Kidney capillary endothelial cell (primary cell): ENCODE measurements around the gene FOSL1.
A peak's percentile ranks its signal among the peaks of the same experiment; 100 is the strongest.
"Not testable (repeated sequence)": the region's sequence is repeated elsewhere in the genome, so short reads cannot be mapped to it uniquely, and the experiment has no call there.

Experiments
- DNase-seq: peaks from one replicate; pipeline ENCODE4 v3.0.0-alpha.2; 2018; ENCODE audit warnings: low spot score

FOSL1 gene

GRCh38 chr11:65896034-65896999 lies 3.9 kb downstream of the FOSL1 start:
- no peak for DNase-seq

DNA sequence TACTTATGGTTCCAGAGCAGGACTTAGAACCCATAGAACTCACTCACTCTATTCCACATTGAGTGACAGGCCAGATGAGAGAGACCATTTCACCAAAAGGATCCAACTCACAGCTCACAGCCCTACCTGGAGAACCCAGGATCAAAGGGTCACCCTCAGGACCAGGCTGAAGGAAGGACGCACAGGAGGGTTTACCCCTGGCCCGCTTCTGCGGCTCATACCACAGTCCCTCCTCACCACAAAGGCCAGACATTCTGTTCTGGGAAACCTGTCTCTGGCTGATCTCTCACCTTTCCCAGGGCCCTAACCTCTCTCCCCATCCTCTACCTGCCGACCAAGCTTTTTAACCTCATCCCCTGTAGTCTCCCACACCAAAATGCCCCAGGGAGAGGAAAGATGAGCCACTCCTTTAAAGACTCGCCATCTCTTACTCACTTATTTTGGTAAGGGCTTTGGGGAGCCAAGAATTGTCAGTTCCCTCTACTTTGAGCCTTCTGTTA lies 4.7 kb downstream of the FOSL1 start:
- DNase-seq = no peak

DNA sequence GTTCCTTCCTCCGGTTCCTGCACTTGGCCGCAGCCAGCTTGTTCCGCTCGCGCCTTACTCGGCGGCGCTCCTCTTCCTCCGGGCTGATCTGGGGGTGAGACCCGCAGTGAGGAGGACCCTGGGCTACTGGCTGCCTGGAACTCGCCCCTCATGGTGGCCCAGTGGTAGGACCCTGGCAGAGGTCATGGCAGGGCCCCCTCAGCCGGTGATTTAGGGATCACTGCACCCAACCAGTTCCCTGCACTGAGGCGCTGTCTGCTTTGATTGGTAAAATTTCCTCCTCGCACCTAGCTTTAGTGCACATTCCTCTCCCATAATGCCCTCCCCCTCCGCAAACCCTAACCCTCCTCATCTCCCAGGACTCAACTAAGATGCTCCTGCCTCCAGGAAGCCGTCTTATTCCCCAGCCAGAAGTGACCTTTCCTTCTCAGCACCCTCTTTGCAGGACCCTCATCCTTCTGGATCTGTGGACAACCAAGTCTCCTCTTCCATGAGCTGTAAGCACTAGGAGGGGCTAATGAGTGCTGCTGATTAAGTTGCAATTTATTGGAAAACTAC lies 6.1 kb downstream of the FOSL1 start:
- DNase-seq = no peak

GRCh38 chr11:65892661-65893317 lies 7.4 kb downstream of the FOSL1 start:
- DNase-seq = no peak

DNA sequence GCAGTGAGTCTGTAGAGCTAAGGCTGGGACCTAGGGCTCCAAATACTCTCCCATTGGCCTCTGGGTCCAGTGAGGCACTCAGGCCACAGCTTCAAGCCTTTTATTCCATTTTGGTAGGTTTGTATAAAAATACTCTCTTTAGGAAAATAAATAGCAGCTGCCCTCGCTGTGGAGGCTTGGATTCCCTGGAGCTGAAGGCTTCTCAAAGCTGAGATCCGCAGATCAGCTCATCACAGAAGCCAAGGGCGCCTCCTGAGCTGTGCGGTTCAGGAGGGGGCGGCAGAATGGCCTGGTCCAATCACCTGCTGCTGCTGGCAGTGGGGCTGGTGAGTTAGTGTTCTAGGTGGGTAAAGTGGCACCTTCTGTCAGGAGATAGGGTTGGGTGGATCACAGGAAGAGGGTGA lies 8.0 kb downstream of the FOSL1 start:
- not testable (repeated sequence) for DNase-seq

GRCh38 chr11:65891219-65892136 lies 8.7 kb downstream of the FOSL1 start:
- no peak for DNase-seq

DNA sequence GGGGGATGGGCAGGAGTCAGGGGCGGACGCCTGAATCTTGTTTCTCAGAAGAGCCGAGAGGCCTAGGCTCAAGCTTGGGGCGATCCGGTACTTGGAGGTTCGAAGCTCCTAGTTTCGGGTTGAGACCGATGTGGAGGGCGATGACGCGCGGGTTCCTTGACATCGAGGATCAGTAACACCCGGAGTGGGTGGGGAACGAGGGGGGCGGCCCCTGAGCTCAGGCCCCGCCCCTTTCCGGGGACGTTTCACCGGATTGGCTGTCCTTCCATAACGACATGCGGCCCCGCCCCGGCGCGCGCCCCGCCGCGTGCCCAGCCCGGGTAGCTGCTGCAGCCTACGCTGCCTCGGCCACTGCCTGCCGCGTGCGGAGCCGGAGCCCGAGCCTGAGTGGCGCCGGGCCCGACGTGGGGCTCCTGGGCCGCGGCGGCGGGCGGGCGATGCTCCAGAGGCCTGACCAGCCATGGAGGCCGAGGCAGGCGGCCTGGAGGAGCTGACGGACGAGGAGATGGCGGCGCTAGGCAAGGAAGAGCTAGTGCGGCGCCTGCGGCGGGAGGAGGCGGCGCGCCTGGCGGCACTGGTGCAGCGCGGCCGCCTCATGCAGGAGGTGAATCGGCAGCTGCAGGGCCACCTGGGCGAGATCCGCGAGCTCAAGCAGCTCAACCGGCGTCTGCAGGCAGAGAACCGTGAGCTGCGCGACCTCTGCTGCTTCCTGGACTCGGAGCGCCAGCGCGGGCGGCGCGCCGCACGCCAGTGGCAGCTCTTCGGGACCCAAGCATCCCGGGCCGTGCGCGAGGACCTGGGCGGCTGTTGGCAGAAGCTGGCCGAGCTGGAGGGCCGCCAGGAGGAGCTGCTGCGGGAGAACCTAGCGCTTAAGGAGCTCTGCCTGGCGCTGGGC lies 9.6 kb downstream of the FOSL1 start, which contains the start of gene CCDC85B:
CCDC85B (plus strand) TSS at position 350 of the 895 bp plus-strand sequence; CDS start at position 461, 111 bp downstream.
- peak; percentile 92 for DNase-seq

GRCh38 chr11:65888163-65888814 lies 11.9 kb downstream of the FOSL1 start, which contains the start of gene FIBP:
FIBP (minus strand) TSS chr11:65888471; CDS start chr11:65888418, 53 bp downstream.
- DNase-seq = peak; percentile 90

- DNase-seq = no peak
Observed at GRCh38 chr11:65887723-65888162, 12.4 kb downstream of the FOSL1 start.

DNA sequence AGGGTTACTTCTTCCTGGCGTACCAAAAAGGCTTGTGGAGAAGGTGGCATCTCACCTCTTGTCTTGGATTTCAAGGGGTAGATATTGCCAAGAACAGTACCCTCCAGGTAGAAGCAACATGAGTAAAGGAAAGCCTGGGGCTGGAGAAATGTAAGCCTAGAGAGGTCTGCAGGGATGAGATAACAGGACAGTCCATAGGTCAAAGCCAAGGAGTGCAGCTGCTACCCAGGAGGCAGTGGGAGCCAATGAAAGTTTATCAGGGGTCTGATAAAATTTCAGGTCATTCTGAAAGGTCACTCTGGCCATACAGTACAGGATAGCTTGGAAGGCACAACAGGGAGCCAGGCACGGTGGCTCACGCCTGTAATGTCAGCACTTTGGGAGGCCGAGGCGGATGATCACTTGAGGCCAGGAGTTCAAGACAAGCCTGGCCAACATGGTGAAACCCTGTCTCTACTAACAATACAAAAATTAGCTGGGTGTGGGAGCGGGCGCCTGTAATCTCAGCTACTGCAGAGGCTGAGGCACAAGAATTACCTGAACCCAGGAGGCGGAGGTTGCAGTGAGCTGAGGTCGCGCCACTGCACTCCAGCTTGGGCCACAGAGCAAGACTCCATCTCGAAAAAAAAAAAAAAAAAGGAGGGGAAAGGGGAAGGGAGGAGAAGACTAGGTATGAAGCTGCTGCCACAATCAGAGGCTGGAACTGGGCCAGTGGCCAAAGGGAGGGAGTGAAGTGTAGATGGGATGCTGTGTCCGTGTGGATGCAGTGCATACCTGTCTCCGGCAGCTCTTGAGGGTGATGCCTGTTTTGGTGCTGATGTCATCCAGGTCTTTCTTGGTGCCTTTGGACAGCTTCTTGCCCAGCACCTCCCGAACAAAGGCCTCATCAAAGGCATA lies 13.1 kb downstream of the FOSL1 start:
- DNase-seq = no peak

DNA sequence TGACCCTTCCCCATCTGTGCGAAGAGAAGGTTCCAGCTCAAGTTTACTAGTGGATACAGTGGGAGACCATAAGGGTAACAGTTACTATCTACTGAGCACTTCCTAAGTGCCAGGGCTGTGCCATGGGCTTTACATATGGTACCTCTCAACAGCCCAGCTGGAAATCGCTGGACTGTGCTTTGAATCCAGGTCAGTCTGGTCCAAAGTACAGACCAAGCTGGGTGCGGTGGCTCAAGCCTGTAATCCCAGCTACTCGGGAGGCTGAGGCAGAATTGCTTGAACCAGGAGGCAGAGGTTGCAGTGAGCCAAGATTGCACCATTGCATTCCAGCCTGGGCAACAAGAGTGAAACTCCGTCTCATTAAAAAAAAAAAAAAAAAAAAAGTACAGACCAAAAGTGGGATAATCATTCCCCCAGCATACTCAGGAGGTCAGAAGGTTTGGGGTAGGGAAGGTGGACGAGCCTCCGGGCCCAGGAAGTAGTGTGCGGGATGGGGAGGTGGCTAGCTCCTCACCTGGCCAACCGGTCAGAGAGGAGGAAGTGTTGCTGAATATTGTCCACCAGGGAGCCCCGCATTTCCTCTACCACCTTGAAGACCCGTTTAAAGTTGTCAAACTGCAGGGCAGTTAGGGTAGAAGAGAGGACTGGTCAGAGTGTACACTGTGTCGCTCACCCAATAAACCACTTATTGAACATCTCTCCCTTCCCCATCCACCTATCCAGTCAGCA lies 14.2 kb downstream of the FOSL1 start:
- DNase-seq = no peak

DNA sequence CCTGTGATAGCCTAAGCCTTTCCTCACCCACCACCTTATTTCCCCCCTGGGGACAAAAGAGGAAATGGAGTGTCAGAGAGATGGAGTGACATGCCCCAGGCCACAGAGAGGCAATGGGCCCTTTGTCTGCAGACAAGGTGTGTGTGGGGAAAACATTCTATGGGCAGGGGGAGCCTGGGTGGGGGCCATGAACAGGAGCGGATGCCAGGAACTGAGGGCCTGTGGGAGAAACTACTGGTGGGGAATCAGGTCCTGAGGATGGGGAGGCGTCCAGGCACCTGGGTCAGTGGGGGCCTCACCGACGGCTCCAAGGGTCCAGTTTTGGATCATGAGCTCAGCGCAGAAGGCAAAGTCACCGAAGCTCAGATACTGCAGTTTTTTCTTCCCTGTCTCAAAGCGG lies 15.0 kb downstream of the FOSL1 start:
- DNase-seq = no peak

GRCh38 chr11:65884716-65885092 lies 15.5 kb downstream of the FOSL1 start:
- peak; percentile 83 for DNase-seq

DNA sequence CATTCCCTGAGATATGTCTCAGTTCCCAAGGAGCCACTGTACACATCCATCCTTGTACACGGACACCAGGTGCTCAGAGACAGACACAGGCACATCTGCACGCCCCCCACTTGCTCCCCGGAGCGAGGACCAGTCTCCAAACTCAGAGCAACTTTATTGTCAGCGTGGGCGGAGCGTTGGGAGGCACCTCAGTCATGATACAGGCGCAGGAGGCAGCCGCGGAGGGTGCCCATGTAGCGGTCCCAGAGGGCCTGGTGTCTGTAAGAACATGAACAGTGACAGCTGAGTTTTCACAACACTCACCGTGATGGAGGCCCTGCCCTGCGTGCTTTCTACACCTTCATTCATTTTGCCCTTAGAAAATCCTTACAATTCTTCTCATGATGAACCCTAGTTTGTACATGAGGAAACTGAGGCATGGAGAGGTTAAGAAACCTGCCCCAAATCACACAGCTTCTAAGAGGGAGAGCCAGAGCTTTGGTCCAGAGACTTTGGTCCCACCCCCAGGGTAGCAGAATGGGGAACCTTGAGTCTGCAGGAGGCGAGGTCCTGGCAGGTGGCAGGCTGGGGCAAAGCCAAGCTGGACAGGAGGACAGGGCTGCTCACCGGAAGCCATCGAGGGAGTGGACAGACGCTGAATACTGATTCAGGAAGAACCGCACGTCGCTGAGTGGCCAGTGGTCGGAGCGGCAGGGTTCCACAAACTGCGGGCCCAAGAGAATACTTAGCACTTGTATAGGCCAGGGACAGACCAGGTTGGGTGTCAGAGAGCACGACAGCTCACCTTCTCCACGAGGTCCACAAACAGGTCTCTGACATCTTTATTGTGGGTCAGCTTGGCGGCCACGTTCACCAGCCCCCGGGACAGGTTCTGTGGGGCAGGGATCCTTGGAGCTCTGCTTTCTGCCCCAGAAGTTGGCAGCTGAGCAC lies 16.1 kb downstream of the FOSL1 start:
- DNase-seq = no peak

GRCh38 chr11:65883058-65883761 lies 17.0 kb downstream of the FOSL1 start:
- DNase-seq = no peak
